GM10248 (cell line): ENCODE results near the gene CCDC69.

Experiments
- CTCF ChIA-PET: fragments of 300-600 bp; sonication (Branson Sonifier 250); formaldehyde crosslinking; extraction: SDS; loops from one replicate; lab custom pipeline; 2021; ENCODE audit warnings: antibody characterized with exemption; lab: Yijun Ruan, JAX
- POLR2A ChIA-PET: fragments of 350-650 bp; sonication (Branson Sonifier 250); formaldehyde crosslinking; extraction: SDS; loops from one replicate; lab custom pipeline; 2020; ENCODE audit warnings: antibody characterized with exemption; lab: Yijun Ruan, JAX
- DNase-seq: peaks from one replicate; pipeline ENCODE4 v3.0.0; 2012; ENCODE audit errors: extremely low spot score
- CTCF ChIP-seq: IDR thresholded peaks from 2 replicates; pipeline ENCODE4 v1.5.1; 2012; ENCODE audit warnings: mild to moderate bottlenecking, low read depth; ENCODE audit errors: extremely low read depth, missing control alignments, control extremely low read depth

CCDC69 gene

GRCh38 chr5:151254556-151254955, 30.7 kb upstream of the CCDC69 start:
- DNase-seq = no peak
- no peak for TF ChIP-seq CTCF
- ChIA-PET CTCF (interaction anchor here (1.0 to 3.4 kb wide), 12 partner anchors 11 to 203 kb away, joined by 3 to 12 read pairs (median 4); no protein-coding TSS in a partner anchor), POLR2A (interaction anchor here (1.0 to 3.6 kb wide), 2 partner anchors 16 to 41 kb away, joined by 3 to 53 read pairs; no protein-coding TSS in a partner anchor)

GRCh38 chr5:151253605-151253950, 29.7 kb upstream of the CCDC69 start:
- TF ChIP-seq CTCF = no peak
- no peak for DNase-seq
- CTCF ChIA-PET = interaction anchor here (1.1 to 3.4 kb wide), 14 partner anchors 10 to 553 kb away, joined by 3 to 21 read pairs (median 4); partner anchors contain the start of genes CCDC69 and RBM22
- POLR2A ChIA-PET = interaction anchor here (0.7 to 3.6 kb wide), 8 partner anchors 19 to 841 kb away, joined by 3 to 53 read pairs (median 8); partner anchors contain the start of genes CCDC69 and CD74

- POLR2A ChIA-PET = interaction anchor here (0.6 to 3.6 kb wide), 24 partner anchors 11 to 840 kb away, joined by 3 to 53 read pairs (median 5); partner anchors contain the start of genes ATOX1, CCDC69, CD74 and G3BP1
- TF ChIP-seq CTCF = no peak
- CTCF ChIA-PET = interaction anchor here (0.8 to 3.4 kb wide), 20 partner anchors 10 to 552 kb away, joined by 3 to 21 read pairs (median 4); partner anchors contain the start of genes CCDC69 and RBM22
- DNase-seq = peak; percentile 97
These were observed 29.1 kb upstream of the CCDC69 start, which contains the start of gene GM2A for GRCh38 chr5:151252762-151253604. Gene GM2A, plus strand, starts transcription at chr5:151253185. Its CDS starts 32 bp downstream, at chr5:151253217.

GRCh38 chr5:151251621-151252020, 27.7 kb upstream of the CCDC69 start:
- no peak for DNase-seq
- no peak for TF ChIP-seq CTCF
- CTCF ChIA-PET = interaction anchor here (0.8 to 3.1 kb wide), 9 partner anchors 9 to 203 kb away, joined by 3 to 21 read pairs (median 8); partner anchors contain the start of gene CCDC69
- POLR2A ChIA-PET = no interaction called here

GRCh38 chr5:151251001-151251551, 27.2 kb upstream of the CCDC69 start:
- TF ChIP-seq CTCF = no peak
- ChIA-PET POLR2A (no interaction called here), CTCF (interaction anchor here (1.8 to 3.1 kb wide), 7 partner anchors 9 to 125 kb away, joined by 4 to 21 read pairs (median 8); partner anchors contain the start of gene CCDC69)
- DNase-seq = no peak

GRCh38 chr5:151250346-151251000, 26.6 kb upstream of the CCDC69 start:
- no peak for DNase-seq
- TF ChIP-seq CTCF = no peak
- ChIA-PET POLR2A (no interaction called here), CTCF (interaction anchor here (1.8 to 2.7 kb wide), 4 partner anchors 9 to 38 kb away, joined by 4 to 9 read pairs (median 8); no protein-coding TSS in a partner anchor)
